Measurements from ENCODE around the gene CACHD1.

CACHD1 gene

DNA sequence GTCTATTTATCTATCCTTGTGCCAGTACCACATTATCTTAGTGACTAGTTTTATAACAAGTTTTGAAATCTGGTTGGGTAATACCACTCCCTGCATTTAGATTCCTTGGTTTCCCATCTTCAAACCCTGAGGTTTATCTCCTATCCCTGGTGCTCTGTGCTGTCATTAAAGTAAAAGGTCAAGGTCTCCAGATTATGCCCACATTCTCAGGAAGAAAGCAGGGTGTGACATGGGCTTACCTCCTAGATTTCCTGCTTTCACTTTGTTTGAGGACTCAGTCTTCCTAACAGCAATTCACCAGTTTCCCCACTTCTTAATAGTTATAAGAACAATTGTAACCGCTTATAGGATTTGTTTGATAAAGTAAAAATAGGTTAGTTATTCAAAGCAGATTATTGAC lies 86.0 kb downstream of the CACHD1 start:
- no peak for DNase-seq

DNA sequence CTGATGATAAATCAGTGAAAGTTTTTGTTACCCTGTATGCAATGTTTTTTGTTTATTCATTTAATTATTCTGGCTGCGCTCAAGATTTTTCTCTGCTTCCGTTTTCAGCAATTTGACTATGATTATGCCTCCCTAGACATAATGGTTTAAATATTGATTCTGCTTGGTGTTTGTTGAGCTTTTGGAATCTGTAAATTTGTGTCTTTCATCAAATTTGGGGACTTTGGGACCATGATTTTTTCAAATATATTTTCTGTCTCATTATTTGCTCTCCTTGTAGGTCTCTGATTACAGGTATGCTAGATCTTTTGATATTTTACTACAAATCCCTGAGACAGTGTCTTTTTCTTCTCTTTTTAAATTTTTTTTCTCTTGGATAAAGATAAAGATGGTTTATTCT lies 92.1 kb downstream of the CACHD1 start:
- no peak for DNase-seq

DNA sequence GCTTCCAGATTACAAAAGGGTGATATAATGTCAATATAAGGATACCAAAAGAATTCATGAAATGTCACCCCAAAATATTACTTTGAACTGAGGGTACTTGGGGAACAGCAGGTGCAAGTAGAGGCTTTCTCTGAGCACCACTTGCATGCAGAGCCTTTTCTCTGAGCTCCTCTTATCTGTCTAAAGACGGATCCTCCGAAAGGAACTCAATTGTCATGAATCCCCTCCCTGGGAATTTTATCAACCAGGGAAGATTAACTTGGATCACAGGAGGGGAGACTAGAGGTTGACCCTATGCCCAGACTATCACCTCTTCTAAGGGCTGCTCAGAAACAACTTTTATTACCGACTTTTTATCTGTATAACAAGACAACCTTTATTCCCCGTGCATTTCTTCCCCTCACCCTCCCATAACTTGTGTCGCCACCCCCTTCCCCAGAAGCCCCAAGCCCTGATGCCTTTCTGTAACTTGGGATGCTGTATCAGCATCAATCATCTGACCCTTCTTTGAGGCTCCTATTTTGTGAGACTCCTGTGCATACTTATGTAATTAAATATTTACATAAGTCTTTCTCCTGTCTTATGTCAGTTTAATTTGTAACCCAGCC lies 94.1 kb downstream of the CACHD1 start:
- DNase-seq = no peak

- DNase-seq = no peak
Observed at GRCh38 chr1:64564891-64565290, 95.0 kb downstream of the CACHD1 start.

GRCh38 chr1:64567426-64568170 lies 97.7 kb downstream of the CACHD1 start:
- DNase-seq = no peak

DNA sequence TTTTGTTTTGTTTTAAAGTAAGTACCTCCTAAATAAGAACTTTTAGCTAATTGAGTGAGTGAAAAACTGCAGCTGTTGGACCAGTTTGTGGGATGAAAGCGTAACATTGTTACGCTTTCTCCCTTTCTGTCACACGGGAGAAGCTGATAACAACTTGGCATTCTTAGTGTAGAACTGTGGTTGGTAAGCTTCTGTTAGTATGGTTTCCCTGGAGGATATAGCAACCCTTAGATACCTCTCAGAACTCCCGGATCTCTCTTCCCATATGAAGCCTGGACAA lies 98.2 kb downstream of the CACHD1 start:
- DNase-seq = no peak

GRCh38 chr1:64569411-64569810 lies 99.5 kb downstream of the CACHD1 start:
- no peak for DNase-seq

GRCh38 chr1:64570267-64570855 lies 100.4 kb downstream of the CACHD1 start:
- DNase-seq = no peak

DNA sequence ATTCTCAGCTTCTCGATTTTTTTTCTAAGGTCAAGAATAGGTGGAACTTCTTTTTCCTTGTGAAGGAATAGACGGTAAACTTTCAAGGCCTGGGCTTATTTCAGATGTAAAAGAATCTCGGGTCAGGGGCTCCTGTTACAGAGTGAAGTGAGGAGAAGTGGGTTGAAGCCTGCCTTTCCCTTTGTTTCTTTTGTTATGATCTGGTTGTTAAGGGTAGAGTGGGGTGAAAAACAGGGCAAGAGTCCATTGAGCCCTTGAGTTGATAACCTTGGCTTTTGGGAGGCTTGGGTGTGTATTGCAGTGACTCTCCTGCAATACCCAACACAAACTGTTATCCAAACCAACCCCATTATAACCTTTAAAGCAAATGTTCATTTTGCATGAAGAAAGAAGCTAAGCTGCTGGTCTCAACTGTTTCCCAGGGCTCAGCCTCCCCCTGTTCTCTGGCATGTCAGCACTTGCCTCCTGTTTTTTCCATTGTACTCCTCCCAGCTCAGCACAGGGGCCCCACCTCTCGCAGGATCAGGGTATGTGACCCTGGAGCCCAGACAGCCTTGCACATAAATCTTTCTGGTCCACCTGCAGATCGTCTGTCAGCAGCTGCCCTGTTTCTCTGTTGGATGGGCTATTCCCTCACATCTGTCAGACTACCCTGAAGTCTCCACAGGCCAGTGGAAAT lies 102.4 kb downstream of the CACHD1 start:
- no peak for DNase-seq

- no peak for DNase-seq
Observed at GRCh38 chr1:64574301-64574700, 104.4 kb downstream of the CACHD1 start.

- DNase-seq = no peak
Observed at GRCh38 chr1:64575881-64576676, 106.2 kb downstream of the CACHD1 start.

- no peak for DNase-seq
Observed at GRCh38 chr1:64578270-64578973, 108.5 kb downstream of the CACHD1 start.

DNA sequence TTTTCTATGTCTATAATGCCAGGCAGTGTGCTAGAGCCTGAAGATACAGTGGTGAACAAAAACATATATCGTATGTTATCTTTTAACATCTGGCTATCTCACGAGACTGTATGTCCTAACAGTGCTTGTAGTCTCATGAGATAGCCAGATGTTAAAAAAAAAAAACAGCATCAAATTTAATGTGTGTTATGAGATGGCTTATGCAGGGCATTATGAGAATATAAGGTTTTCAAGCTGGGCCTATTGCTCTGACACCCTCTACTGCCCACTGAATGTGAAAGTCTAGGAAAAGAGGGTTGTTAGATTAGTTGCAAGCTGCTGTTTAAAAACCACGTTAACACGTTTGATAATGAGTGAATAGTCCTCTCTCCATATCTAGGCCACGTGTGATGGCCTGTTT lies 109.8 kb downstream of the CACHD1 start:
- DNase-seq = no peak

DNA sequence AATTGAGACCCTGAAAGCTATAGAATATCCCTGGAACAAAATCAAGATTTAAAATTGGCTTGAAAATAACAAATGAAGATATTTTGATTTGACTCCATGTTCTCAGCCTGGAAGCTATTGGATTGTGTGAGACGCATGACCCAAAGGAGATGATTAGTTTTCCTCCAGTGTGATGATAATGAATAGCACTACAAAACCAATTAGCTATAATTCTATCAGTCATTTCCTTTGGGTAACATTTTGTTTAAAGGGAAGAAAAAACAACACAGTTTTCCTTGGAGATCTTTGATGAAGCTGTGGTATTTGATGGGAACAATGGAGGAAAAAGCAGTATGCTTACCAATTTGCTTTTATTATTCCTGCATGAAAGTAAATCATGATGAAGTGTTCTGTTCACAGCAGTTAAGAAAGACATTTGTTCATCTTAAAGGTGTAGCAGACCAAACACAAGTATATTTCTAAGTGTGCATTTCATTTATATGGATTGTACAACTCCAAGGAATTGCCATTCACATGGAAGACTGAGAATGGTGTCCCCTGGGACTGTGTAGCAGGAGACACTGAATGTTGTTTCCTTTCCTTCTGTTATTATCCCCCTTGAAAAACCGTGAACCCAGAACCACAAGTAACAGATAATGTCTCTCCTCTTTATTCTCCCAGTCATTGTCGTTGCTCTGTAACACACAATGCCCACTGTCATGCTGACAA lies 111.4 kb downstream of the CACHD1 start:
- no peak for DNase-seq

DNA sequence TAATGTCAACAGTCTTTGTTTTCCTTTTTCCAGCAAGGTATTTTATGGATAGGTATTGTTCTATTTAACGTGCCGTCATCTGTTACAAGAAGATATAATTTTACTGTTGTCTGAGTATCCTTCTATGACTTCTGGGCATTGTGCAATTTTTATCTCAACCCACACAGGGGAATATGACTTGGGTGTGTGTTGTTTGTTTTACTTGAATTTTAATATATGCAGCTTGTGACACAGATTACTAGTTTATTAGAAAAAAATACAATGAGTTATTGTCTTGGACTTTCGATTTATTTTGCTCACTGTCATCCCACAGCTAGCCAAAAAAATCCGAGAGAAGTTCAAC lies 111.9 kb downstream of the CACHD1 start:
- no peak for DNase-seq

DNA sequence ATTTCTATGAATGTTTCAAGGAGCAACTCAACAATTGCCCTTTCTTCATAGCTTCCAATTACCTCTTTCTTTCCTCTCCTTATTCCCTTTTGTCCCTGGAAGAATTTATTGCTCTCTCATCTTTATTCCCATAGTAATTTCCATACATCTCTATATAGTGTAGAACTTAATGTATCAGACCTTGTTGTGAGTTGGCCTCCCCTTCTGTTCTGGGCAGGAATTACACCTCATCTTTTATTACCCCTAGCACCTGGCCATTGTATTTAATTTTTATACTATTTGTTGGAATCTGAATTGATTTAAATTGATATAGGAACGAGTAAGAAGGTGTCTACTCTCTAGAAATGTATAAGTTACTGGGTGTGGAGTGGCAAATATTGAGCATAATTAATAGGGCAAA lies 114.5 kb downstream of the CACHD1 start:
- no peak for DNase-seq

DNA sequence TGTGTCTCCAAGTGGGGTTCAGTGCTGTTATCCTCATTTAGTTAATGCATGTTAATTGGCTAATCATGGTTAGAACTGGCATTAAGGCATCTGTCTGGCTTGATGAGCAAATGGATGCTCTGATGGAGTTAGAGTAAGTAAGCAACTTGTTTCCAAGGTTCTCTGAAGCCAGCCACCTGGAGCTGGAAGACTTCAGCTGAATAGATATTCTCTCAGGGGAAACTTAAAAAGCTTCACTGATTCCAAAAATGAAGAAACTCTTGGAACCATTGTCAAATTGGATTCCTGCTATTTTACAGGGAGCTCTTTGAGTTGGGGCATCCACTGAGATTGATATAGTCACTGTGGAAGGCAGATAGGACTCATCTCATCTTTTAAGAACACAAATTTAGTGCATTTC lies 118.9 kb downstream of the CACHD1 start:
- no peak for DNase-seq

DNA sequence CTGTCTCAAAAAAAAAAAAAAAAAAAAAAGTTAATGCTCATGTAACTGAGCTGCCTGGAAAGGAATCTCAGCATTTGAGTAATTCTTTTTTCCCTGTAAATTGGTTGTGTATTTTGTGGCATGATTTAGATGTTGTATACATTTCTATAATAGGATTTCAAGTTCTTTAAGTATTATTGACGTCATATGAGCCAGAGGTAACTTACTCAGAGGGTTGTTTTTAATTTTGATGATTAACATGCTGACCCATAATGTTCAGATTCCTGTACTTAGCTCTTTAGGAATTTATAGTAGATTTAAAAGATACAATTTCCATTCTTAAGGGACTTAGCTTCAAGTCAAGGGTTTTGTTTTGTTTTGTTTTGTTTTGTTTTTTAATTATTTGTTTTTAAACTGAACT lies 120.4 kb downstream of the CACHD1 start:
- no peak for DNase-seq

- DNase-seq = no peak
Observed at GRCh38 chr1:64594446-64594845, 124.5 kb downstream of the CACHD1 start.

GRCh38 chr1:64595871-64596515 lies 126.1 kb downstream of the CACHD1 start:
- no peak for DNase-seq

DNA sequence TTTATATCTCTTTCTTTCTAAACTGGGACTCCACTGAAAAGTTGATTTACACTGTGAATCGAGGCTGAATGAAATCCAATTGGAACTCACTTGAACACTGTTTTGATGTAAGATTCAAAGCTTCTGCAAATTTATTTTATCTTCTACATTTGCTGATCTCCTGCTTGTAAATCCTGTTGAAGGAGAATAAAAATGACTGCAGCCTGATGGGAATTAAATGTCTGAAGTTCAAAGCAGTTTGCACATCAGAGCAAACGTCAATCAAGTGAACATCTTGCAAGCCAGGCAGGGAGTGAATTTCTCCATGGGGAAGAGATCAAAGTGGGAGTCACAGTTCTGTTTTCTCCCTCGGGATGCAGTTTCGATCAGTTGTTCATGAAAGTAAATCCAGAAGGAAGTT lies 127.2 kb downstream of the CACHD1 start:
- no peak for DNase-seq
